ENCODE results near the gene PRKCZ. TPM values are rescaled to one million over a fixed set of nuclear protein-coding genes. Genes with fewer than 3 reads are reported as not detected.

Gene PRKCZ
- total RNA-seq, 1 donor from 2014 or later, result 17.9 TPM

DNA sequence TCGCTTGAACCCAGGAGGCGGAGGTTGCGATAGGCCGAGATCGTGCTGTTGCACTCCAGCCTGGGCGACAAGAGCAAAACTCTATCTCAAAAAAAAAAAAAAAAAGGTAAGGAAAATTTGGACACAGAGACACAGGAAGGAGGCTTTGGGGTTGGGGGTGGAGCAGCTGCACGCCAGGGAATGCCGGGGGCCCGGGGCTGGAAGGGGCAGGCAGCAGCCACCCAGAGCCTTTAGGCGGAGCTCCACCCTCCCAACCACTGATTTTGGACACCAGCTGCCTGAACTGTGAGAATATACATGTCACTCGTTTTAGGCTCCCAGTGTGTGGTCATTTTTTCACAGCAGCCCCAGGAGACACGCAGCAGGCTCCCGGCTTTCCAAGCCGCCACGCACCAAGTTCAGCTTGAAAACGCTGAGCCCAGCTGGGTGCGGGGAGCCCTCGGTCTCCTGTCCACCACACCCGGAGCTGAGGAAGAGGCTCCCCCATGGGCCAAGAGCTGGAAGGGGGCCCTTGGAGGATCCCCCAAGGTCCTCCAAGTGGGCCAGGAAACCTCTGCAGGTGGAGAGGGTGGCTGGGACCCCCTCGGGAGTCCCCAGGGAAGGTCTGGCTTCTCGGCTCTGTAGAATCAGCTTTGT, 150.2 kb downstream of the PRKCZ start:
- H3K27me3 ChIP-seq, result no peaks in the 10 kb centered on the region
- no peaks in the 10 kb centered on the region for H3K36me3 ChIP-seq
- H3K4me3 ChIP-seq, result no peak overlapping the region
- H3K4me1 ChIP-seq, result peaks cover 49% of the 10 kb centered on the region
- H3K9me3 ChIP-seq, result no peaks in the 10 kb centered on the region
- intact Hi-C loops (cut with DNase I), result no loop called here
- no peak for DNase-seq (ENCODE audit: extremely low spot score in 2 of 2)
- H3K27ac ChIP-seq, result no peak overlapping the region
- TF ChIP-seq POLR2AphosphoS5 (IDR thresholded peaks at IDR 0.05; ENCODE audit: insufficient read depth in 1 of 2, low read depth in 1 of 2) (no peak), POLR2A (IDR thresholded peaks at IDR 0.05) (no peak)
- TF ChIP-seq, protein P1, sequence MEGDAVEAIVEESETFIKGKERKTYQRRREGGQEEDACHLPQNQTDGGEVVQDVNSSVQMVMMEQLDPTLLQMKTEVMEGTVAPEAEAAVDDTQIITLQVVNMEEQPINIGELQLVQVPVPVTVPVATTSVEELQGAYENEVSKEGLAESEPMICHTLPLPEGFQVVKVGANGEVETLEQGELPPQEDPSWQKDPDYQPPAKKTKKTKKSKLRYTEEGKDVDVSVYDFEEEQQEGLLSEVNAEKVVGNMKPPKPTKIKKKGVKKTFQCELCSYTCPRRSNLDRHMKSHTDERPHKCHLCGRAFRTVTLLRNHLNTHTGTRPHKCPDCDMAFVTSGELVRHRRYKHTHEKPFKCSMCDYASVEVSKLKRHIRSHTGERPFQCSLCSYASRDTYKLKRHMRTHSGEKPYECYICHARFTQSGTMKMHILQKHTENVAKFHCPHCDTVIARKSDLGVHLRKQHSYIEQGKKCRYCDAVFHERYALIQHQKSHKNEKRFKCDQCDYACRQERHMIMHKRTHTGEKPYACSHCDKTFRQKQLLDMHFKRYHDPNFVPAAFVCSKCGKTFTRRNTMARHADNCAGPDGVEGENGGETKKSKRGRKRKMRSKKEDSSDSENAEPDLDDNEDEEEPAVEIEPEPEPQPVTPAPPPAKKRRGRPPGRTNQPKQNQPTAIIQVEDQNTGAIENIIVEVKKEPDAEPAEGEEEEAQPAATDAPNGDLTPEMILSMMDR (IDR thresholded peaks at IDR 0.05), result no peak

DNA sequence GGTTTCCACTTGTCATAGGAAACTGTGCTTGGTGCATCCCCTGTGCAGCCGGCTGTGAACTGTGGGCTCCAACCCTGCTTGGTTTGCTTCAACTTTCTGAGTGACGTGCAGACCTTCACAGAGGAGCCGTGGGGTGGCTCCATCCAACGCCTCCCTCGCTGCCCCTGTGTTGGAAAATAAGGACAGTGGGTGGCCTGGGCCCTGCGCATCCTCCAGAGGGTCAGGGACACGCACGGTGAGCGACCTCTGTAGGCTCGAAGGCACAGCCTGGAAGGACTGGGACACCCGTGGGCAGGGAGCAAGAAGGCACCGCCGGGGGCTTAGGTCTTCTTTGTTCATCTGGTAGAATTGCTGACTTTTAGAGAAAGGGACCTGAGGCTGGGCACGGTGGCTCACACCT, 150.9 kb downstream of the PRKCZ start:
- Histone ChIP-seq H3K27ac (no peak overlapping the region), H3K9me3 (no peaks in the 10 kb centered on the region), H3K4me1 (peaks cover 49% of the 10 kb centered on the region), H3K27me3 (no peaks in the 10 kb centered on the region), H3K36me3 (no peaks in the 10 kb centered on the region), H3K4me3 (no peak overlapping the region)
- TF ChIP-seq, protein P1 (IDR thresholded peaks at IDR 0.05), result no peak
- no peak for TF ChIP-seq POLR2A (IDR thresholded peaks at IDR 0.05)
- TF ChIP-seq POLR2AphosphoS5 (IDR thresholded peaks at IDR 0.05; ENCODE audit: insufficient read depth in 1 of 2, low read depth in 1 of 2), result no peak
- intact Hi-C loops (cut with DNase I), result no loop called here
- DNase-seq (ENCODE audit: extremely low spot score in 2 of 2), result no peak

DNA sequence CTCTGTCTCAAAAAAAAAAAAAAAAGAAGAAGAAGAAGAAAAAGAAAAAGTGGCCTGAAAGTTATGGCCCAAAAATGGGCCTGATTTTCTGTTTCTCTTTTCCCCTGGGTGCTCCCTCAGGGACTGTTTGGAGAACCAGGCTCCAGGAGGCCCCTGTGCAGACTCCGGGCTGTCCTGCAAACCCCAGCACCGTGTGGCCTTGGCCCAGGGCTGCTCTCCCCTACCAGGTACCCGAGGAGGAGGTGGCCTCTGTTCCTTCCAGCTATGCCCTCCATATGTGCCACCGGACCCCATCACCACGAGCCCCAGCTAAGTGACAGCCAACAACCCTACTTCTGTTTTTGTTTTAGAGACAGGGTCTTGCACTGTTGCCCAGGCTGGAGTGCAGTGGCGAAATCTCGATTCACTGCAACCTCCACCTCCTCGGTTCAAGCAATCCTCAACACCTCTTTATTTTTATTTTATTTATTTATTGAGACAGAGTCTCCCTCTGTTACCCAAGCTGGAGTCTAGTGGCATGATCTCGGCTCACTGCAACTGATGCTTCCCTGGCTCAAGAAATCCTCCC, 151.9 kb downstream of the PRKCZ start:
- Histone ChIP-seq H3K27ac (no peak overlapping the region), H3K36me3 (no peaks in the 10 kb centered on the region), H3K4me3 (no peak overlapping the region), H3K9me3 (no peaks in the 10 kb centered on the region), H3K4me1 (peaks cover 59% of the 10 kb centered on the region), H3K27me3 (no peaks in the 10 kb centered on the region)
- TF ChIP-seq POLR2A (IDR thresholded peaks at IDR 0.05) (no peak), POLR2AphosphoS5 (IDR thresholded peaks at IDR 0.05; ENCODE audit: insufficient read depth in 1 of 2, low read depth in 1 of 2) (no peak)
- TF ChIP-seq, protein P1 (IDR thresholded peaks at IDR 0.05), result no peak
- DNase-seq (ENCODE audit: extremely low spot score in 2 of 2), result no peak
- intact Hi-C loops (cut with DNase I), result no loop called here

DNA sequence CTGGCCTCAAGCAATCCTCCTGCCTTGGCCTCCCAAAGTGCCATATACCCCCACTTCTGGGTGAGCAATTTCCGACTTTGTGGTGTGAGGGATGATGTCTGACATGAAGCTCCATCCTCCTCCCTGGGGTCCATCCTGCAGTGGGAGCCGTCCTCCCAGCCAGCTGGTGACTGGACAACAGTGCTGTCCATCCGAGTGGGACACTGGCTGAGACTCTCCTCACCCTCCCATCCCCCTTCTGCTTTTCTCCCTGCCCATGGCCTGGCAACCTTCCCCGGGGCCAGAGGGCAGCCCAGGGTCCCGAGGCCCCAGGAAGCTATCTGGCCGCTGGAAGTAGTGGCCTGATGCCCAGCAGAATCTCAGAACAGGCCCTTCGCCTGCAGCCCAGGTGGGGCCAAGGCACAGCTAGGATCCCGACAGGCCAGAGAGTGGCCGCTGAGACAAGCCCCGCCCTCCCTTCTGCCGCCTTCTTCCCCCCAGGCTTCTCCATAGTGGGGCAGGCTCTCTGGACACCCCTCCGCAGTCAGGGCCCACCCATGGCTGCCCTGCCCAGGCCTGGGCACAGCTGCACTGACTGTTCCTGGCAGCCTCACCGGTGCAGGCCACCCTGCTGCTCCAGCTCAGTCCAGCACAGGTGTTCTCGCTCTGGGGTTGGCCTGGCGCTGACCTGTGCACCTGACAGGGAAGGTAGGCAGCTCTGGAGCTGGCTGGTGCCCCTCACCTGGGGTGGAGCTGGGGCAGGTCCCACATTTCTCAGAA, 152.8 kb downstream of the PRKCZ start:
- Histone ChIP-seq H3K36me3 (no peaks in the 10 kb centered on the region), H3K4me3 (no peak overlapping the region), H3K4me1 (peaks cover 68% of the 10 kb centered on the region), H3K27me3 (no peaks in the 10 kb centered on the region), H3K27ac (peak overlapping the region; percentile 88), H3K9me3 (no peaks in the 10 kb centered on the region)
- intact Hi-C loops (cut with DNase I), result no loop called here
- DNase-seq (ENCODE audit: extremely low spot score in 2 of 2), result no peak
- TF ChIP-seq POLR2A (IDR thresholded peaks at IDR 0.05) (no peak), POLR2AphosphoS5 (IDR thresholded peaks at IDR 0.05; ENCODE audit: insufficient read depth in 1 of 2, low read depth in 1 of 2) (no peak)
- TF ChIP-seq, protein P1 (IDR thresholded peaks at IDR 0.05), result no peak

All from vagina (tissue), 2 donors.